Left ventricle myocardium inferior (tissue), 1 donor: ENCODE measurements around the gene B3GALT2. TPM values are rescaled to one million over a fixed set of nuclear protein-coding genes. Genes with fewer than 3 reads are reported as not detected.

ENCODE experiments used
- DNase-seq: peaks from one replicate; pipeline ENCODE4 v3.0.0-alpha.2; 2020
- H3K27ac ChIP-seq: fragments of 200-600 bp; replicated peaks from 2 replicates; pipeline ENCODE4 v1.8.0; 2021
- H3K27me3 ChIP-seq: fragments of 200-600 bp; 2 replicates; pipeline ENCODE4 v1.8.0; 2021; ENCODE audit warnings: low read depth
- H3K36me3 ChIP-seq: fragments of 200-600 bp; 2 replicates; pipeline ENCODE4 v1.8.0; 2021
- H3K4me1 ChIP-seq: fragments of 200-600 bp; 2 replicates; pipeline ENCODE4 v1.8.0; 2021
- H3K4me3 ChIP-seq: fragments of 200-600 bp; 2 replicates; pipeline ENCODE4 v1.8.0; 2021; ENCODE audit warnings: mild to moderate bottlenecking, moderate library complexity
- H3K9me3 ChIP-seq: fragments of 200-600 bp; replicated peaks from 2 replicates; pipeline ENCODE4 v1.8.0; 2021
- CTCF ChIP-seq: fragments of 200-600 bp; IDR thresholded peaks from 2 replicates; pipeline ENCODE4 v1.8.0; 2021; ENCODE audit warnings: antibody characterized with exemption, mild to moderate bottlenecking, borderline replicate concordance
- intact Hi-C: fragments of 100-400 bp; cut with micrococcal nuclease; formaldehyde crosslinking; loops from one replicate; pipeline ENCODE4 v1.11.0; 2022
- total RNA-seq: library from RNA; stranded (reverse); fragmentation: NEBNext Ultra II Directional; extraction: Animal tissue kit (Norgen Biotek cat#: 25700); gene quantifications from one replicate; pipeline ENCODE4 v1.2.1, GENCODE V29; 2021
- donor health status: DM: no; HTN: yes; CAD: no; lungs with severe emphysema.

The B3GALT2 gene
- total RNA-seq, 1 donor from 2014 or later = 77.2 TPM

- intact Hi-C loops = no loop called here
- Histone ChIP-seq H3K27ac (peak overlapping the region; percentile 44), H3K4me1 (peaks cover 23% of the 10 kb centered on the region), H3K9me3 (no peaks in the 10 kb centered on the region), H3K27me3 (no peaks in the 10 kb centered on the region), H3K36me3 (peaks cover 7% of the 10 kb centered on the region), H3K4me3 (no peak overlapping the region)
- no peak for TF ChIP-seq CTCF
- no peak for DNase-seq
These were observed 35.2 kb upstream of the B3GALT2 start for GRCh38 chr1:193221651-193222050.

GRCh38 chr1:193219391-193219790 is 33.0 kb upstream of the B3GALT2 start:
- Histone ChIP-seq H3K27me3 (no peaks in the 10 kb centered on the region), H3K36me3 (peaks cover 16% of the 10 kb centered on the region), H3K9me3 (no peaks in the 10 kb centered on the region), H3K4me1 (peaks cover 23% of the 10 kb centered on the region), H3K4me3 (no peak overlapping the region), H3K27ac (no peak overlapping the region)
- intact Hi-C loops = no loop called here
- TF ChIP-seq CTCF = no peak
- DNase-seq = no peak

DNA sequence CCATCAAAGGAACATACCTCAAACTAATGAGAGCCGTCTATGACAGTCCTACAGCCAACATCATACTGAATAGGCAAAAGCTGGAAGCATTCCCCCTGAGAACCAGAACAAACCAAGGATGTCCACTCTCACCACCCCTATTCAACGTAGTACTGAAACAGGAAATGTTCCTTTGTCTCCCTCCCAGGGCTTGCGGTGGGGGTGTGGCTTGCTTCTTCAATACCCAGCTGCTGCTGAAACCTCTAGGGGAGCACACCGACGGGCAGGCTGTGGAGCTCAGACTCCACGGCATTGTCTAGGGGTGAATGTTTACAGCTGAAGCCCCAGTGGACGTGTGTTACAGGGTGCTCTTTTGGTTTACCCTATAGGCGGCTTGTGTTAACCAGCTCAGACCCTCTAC is 30.5 kb upstream of the B3GALT2 start:
- Histone ChIP-seq H3K9me3 (no peaks in the 10 kb centered on the region), H3K4me1 (peaks cover 18% of the 10 kb centered on the region), H3K27ac (peak overlapping the region; percentile 60), H3K27me3 (no peaks in the 10 kb centered on the region), H3K4me3 (peak overlapping the region; percentile 33), H3K36me3 (peaks cover 22% of the 10 kb centered on the region)
- peak; percentile 38 for DNase-seq
- intact Hi-C loops = no loop called here
- peak; percentile 15 for TF ChIP-seq CTCF

- no peak for DNase-seq
- Histone ChIP-seq H3K4me1 (peaks cover 14% of the 10 kb centered on the region), H3K27me3 (no peaks in the 10 kb centered on the region), H3K27ac (no peak overlapping the region), H3K4me3 (no peak overlapping the region), H3K36me3 (peaks cover 15% of the 10 kb centered on the region), H3K9me3 (no peaks in the 10 kb centered on the region)
- intact Hi-C loops = no loop called here
- no peak for TF ChIP-seq CTCF
These were observed 27.6 kb upstream of the B3GALT2 start for GRCh38 chr1:193213998-193214397.

- Histone ChIP-seq H3K27ac (no peak overlapping the region), H3K4me3 (no peak overlapping the region), H3K9me3 (peaks cover 3% of the 10 kb centered on the region), H3K27me3 (no peaks in the 10 kb centered on the region), H3K36me3 (peaks cover 15% of the 10 kb centered on the region), H3K4me1 (peaks cover 13% of the 10 kb centered on the region)
- no peak for DNase-seq
- no peak for TF ChIP-seq CTCF
- intact Hi-C loops = no loop called here
These were observed 26.2 kb upstream of the B3GALT2 start for GRCh38 chr1:193212637-193213036.

GRCh38 chr1:193211539-193211938 is 25.1 kb upstream of the B3GALT2 start:
- Histone ChIP-seq H3K4me1 (peaks cover 9% of the 10 kb centered on the region), H3K27ac (no peak overlapping the region), H3K27me3 (no peaks in the 10 kb centered on the region), H3K9me3 (peaks cover 14% of the 10 kb centered on the region), H3K4me3 (no peak overlapping the region), H3K36me3 (peaks cover 26% of the 10 kb centered on the region)
- DNase-seq = no peak
- no peak for TF ChIP-seq CTCF
- intact Hi-C loops = no loop called here
